ENCODE measurements around the gene PRDM16. TPM values are rescaled to one million over a fixed set of nuclear protein-coding genes. Genes with fewer than 3 reads are reported as not detected.

PRDM16 gene
- total RNA-seq, 1 experiment from 2014 or later, result 22.3 TPM

- no peak for ATAC-seq
- no TSS peak for BruUV-seq (replicated peaks)
- CTCF ChIA-PET, result no interaction called here
- in situ Hi-C loops (cut with HindIII; ENCODE audit: low pct_unique_long_range_greater_than_20kb, low sequenced_read_pairs) (no loop called here), intact Hi-C loops (cut with micrococcal nuclease; ENCODE audit: unreplicated experiment) (no loop called here)
- Histone ChIP-seq H3K27me3 (ENCODE audit: control insufficient read depth, insufficient read depth, low read length) (no peaks in the 10 kb centered on the region), H3K9me3 (ENCODE audit: control insufficient read depth, insufficient read depth, low read depth, low read length) (no peaks in the 10 kb centered on the region), H3K36me3 (ENCODE audit: control insufficient read depth, insufficient read depth, low read length) (no peaks in the 10 kb centered on the region), H3K4me1 (ENCODE audit: control insufficient read depth, insufficient read depth, low read length) (no peaks in the 10 kb centered on the region), H3K27ac (ENCODE audit: low read length) (no peak overlapping the region), H3K4me3 (ENCODE audit: low read depth in 2 of 2, low read length in 2 of 2) (no peak overlapping the region)
- DNase-seq (ENCODE audit: low read depth, low spot score), result no peak
- POLR2A ChIA-PET, result no interaction called here
- TF ChIP-seq REST (IDR thresholded peaks at IDR 0.05; ENCODE audit: insufficient read depth in 1 of 2, low read depth in 2 of 2, low read length in 1 of 2) (no peak), POLR2AphosphoS5 (IDR thresholded peaks at IDR 0.05; ENCODE audit: low read depth, low read length) (no peak), CTCF (IDR thresholded peaks at IDR 0.05) (no peak), TCF7L2 (IDR thresholded peaks at IDR 0.05; ENCODE audit: low read depth, low read length) (no peak), SIN3A (IDR thresholded peaks at IDR 0.05; ENCODE audit: borderline replicate concordance, insufficient read depth, low read depth, low read length) (no peak)
Observed at GRCh38 chr1:3233031-3233430, 164.0 kb downstream of the PRDM16 start.

GRCh38 chr1:3233551-3233950 is 164.5 kb downstream of the PRDM16 start:
- CTCF ChIA-PET, result no interaction called here

More at GRCh38 chr1:3233551-3233950, 164.5 kb downstream of the PRDM16 start:
- Histone ChIP-seq H3K27me3 (ENCODE audit: control insufficient read depth, insufficient read depth, low read length) (no peaks in the 10 kb centered on the region), H3K27ac (ENCODE audit: low read length) (no peak overlapping the region), H3K36me3 (ENCODE audit: control insufficient read depth, insufficient read depth, low read length) (no peaks in the 10 kb centered on the region), H3K4me1 (ENCODE audit: control insufficient read depth, insufficient read depth, low read length) (no peaks in the 10 kb centered on the region), H3K4me3 (ENCODE audit: low read depth in 2 of 2, low read length in 2 of 2) (no peak overlapping the region), H3K9me3 (ENCODE audit: control insufficient read depth, insufficient read depth, low read depth, low read length) (no peaks in the 10 kb centered on the region)
- DNase-seq (ENCODE audit: low read depth, low spot score) (no peak), ATAC-seq (no peak)
- POLR2A ChIA-PET, result no interaction called here
- no TSS peak for BruUV-seq (replicated peaks)
- intact Hi-C loops (cut with micrococcal nuclease; ENCODE audit: unreplicated experiment), result no loop called here
- TF ChIP-seq CTCF (IDR thresholded peaks at IDR 0.05) (no peak), SIN3A (IDR thresholded peaks at IDR 0.05; ENCODE audit: borderline replicate concordance, insufficient read depth, low read depth, low read length) (no peak), TCF7L2 (IDR thresholded peaks at IDR 0.05; ENCODE audit: low read depth, low read length) (no peak), REST (IDR thresholded peaks at IDR 0.05; ENCODE audit: insufficient read depth in 1 of 2, low read depth in 2 of 2, low read length in 1 of 2) (no peak), POLR2AphosphoS5 (IDR thresholded peaks at IDR 0.05; ENCODE audit: low read depth, low read length) (no peak)
- in situ Hi-C loops (cut with HindIII; ENCODE audit: low pct_unique_long_range_greater_than_20kb, low sequenced_read_pairs), result no loop called here
